ENCODE results near the gene SIM1.

DNA sequence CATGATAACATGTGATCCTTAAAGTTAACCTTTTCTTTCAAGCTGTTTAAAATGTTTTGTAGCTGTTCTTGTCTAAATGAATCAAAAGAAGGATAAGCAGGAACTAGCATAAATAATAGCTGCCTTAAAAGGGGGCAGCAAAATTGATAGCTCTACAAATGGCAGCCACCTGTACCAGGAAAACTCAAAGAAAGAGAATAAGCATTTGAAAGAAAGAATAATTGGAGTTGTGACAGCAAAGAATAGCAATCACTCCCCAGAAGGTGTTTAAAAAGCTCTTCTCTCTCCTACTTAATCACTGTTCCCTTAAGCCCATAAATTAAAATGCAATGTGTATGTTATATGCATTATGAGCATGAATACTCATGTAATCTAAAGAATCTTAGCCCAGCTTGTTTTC is 114.6 kb downstream of the SIM1 start:
- TF ChIP-seq, protein P1, sequence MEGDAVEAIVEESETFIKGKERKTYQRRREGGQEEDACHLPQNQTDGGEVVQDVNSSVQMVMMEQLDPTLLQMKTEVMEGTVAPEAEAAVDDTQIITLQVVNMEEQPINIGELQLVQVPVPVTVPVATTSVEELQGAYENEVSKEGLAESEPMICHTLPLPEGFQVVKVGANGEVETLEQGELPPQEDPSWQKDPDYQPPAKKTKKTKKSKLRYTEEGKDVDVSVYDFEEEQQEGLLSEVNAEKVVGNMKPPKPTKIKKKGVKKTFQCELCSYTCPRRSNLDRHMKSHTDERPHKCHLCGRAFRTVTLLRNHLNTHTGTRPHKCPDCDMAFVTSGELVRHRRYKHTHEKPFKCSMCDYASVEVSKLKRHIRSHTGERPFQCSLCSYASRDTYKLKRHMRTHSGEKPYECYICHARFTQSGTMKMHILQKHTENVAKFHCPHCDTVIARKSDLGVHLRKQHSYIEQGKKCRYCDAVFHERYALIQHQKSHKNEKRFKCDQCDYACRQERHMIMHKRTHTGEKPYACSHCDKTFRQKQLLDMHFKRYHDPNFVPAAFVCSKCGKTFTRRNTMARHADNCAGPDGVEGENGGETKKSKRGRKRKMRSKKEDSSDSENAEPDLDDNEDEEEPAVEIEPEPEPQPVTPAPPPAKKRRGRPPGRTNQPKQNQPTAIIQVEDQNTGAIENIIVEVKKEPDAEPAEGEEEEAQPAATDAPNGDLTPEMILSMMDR (IDR thresholded peaks at IDR 0.05): no peak
- TF ChIP-seq POLR2AphosphoS5 (IDR thresholded peaks at IDR 0.05; ENCODE audit: low read depth, low read length): no peak

All from Panc1 (cell line).